Kidney epithelial cell (primary cell): Measurements from ENCODE around the gene IL21. TPM values are rescaled to one million over a fixed set of nuclear protein-coding genes. Genes with fewer than 3 reads are reported as not detected.

ENCODE experiments used
- DNase-seq: peaks from one replicate; pipeline ENCODE4 v3.0.0-alpha.2; 2010; ENCODE audit warnings: low read depth
- H3K27me3 ChIP-seq: 2 replicates; pipeline ENCODE4 v1.6.0; 2011; ENCODE audit warnings: low read length; ENCODE audit not compliant: control insufficient read depth, insufficient read depth
- H3K36me3 ChIP-seq: 2 replicates; pipeline ENCODE4 v1.5.1; 2011; ENCODE audit warnings: low read length; ENCODE audit not compliant: control insufficient read depth, insufficient read depth
- H3K4me3 ChIP-seq: 2 replicates; pipeline ENCODE4 v1.5.1; 2011; ENCODE audit warnings: low read depth, mild to moderate bottlenecking, control low read depth, low read length
- total RNA-seq: library from RNA; depleted of rRNA; stranded (reverse); fragments of >200 nt; gene quantifications from 2 replicates; pipeline ENCODE4 v1.2.3, GENCODE V29; 2015
- TF ChIP-seq, protein P1 (sequence below): IDR thresholded peaks from 2 replicates; pipeline ENCODE4 v1.5.1; 2011; ENCODE audit warnings: mild to moderate bottlenecking, moderate library complexity, low read length, control low read depth, inconsistent platforms; ENCODE audit not compliant: insufficient read depth, poor library complexity, severe bottlenecking

The IL21 gene
- total RNA-seq, 1 donor from 2014 or later: not detected

- DNase-seq: no peak
- no peaks in the 10 kb centered on the region for H3K27me3 ChIP-seq
- H3K4me3 ChIP-seq: no peak overlapping the region
- TF ChIP-seq, protein P1, sequence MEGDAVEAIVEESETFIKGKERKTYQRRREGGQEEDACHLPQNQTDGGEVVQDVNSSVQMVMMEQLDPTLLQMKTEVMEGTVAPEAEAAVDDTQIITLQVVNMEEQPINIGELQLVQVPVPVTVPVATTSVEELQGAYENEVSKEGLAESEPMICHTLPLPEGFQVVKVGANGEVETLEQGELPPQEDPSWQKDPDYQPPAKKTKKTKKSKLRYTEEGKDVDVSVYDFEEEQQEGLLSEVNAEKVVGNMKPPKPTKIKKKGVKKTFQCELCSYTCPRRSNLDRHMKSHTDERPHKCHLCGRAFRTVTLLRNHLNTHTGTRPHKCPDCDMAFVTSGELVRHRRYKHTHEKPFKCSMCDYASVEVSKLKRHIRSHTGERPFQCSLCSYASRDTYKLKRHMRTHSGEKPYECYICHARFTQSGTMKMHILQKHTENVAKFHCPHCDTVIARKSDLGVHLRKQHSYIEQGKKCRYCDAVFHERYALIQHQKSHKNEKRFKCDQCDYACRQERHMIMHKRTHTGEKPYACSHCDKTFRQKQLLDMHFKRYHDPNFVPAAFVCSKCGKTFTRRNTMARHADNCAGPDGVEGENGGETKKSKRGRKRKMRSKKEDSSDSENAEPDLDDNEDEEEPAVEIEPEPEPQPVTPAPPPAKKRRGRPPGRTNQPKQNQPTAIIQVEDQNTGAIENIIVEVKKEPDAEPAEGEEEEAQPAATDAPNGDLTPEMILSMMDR: no peak
- H3K36me3 ChIP-seq: no peaks in the 10 kb centered on the region
Measured at GRCh38 chr4:122625156-122625555, 4.3 kb upstream of the IL21 start.

GRCh38 chr4:122624205-122624604, 3.3 kb upstream of the IL21 start:
- Histone ChIP-seq H3K27me3 (no peaks in the 10 kb centered on the region), H3K36me3 (no peaks in the 10 kb centered on the region), H3K4me3 (no peak overlapping the region)
- TF ChIP-seq, protein P1: no peak
- no peak for DNase-seq

- Histone ChIP-seq H3K4me3 (no peak overlapping the region), H3K36me3 (no peaks in the 10 kb centered on the region), H3K27me3 (no peaks in the 10 kb centered on the region)
- TF ChIP-seq, protein P1: no peak
- no peak for DNase-seq
Measured at GRCh38 chr4:122623637-122624166, 2.8 kb upstream of the IL21 start.

DNA sequence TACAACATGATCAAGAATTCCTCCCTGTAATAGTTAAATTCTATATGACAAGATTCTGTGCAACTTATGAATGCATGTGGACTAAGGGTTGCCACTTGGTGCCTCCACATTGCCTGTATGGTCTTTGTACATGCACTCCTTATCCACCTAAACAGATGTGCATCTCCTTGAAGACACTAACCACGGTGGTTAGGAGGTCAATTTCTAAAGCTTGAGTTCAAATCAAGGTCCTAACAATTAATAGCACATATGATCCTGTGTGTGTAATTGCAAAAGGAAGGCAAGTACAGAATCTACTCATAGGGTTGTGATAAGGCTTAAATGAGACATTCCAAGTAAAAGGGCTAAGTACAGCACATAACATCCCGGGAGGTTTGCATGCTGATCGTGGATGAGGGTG, 1.5 kb upstream of the IL21 start:
- Histone ChIP-seq H3K36me3 (no peaks in the 10 kb centered on the region), H3K27me3 (no peaks in the 10 kb centered on the region), H3K4me3 (no peak overlapping the region)
- TF ChIP-seq, protein P1: no peak
- no peak for DNase-seq

GRCh38 chr4:122619611-122620010, 1.3 kb downstream of the IL21 start:
- Histone ChIP-seq H3K4me3 (no peak overlapping the region), H3K27me3 (no peaks in the 10 kb centered on the region), H3K36me3 (no peaks in the 10 kb centered on the region)
- no peak for DNase-seq
- TF ChIP-seq, protein P1: no peak
